GM21528 (cell line): ENCODE data around the gene RNF40.
A peak's percentile ranks its signal among the peaks of the same experiment; 100 is the strongest.

Source experiments
- ATAC-seq: cut with Tn5 transposase; IDR thresholded peaks from one replicate; pipeline ENCODE4 v1.9.1; 2021; ENCODE audit warnings: mild to moderate bottlenecking, moderate library complexity; ENCODE audit not compliant: unreplicated experiment, low FRiP score

The RNF40 gene

GRCh38 chr16:30761928-30762902 is at the start of gene RNF40, which contains the start of gene CFAP119:
RNF40 (plus strand) TSS chr16:30762322; CDS start chr16:30762546, 224 bp downstream.
CFAP119 (minus strand) TSS chr16:30762062; CDS start chr16:30761748, 314 bp downstream.
- ATAC-seq: peak; percentile 86

- no peak for ATAC-seq
Measured at GRCh38 chr16:30715750-30716445, 46.2 kb upstream of the RNF40 start.

- no peak for ATAC-seq
Measured at GRCh38 chr16:30720086-30720485, 42.0 kb upstream of the RNF40 start.

- ATAC-seq: no peak
Measured at GRCh38 chr16:30720694-30721093, 41.4 kb upstream of the RNF40 start.

GRCh38 chr16:30721167-30721566 is 41.0 kb upstream of the RNF40 start:
- ATAC-seq: no peak

GRCh38 chr16:30721606-30722005 is 40.5 kb upstream of the RNF40 start:
- ATAC-seq: no peak

- no peak for ATAC-seq
Measured at GRCh38 chr16:30722443-30722842, 39.7 kb upstream of the RNF40 start.

GRCh38 chr16:30722916-30723315 is 39.2 kb upstream of the RNF40 start:
- no peak for ATAC-seq

GRCh38 chr16:30723725-30724355 is 38.3 kb upstream of the RNF40 start:
- no peak for ATAC-seq

- ATAC-seq: no peak
Measured at GRCh38 chr16:30724641-30725417, 37.3 kb upstream of the RNF40 start.

- no peak for ATAC-seq
Measured at GRCh38 chr16:30725418-30725792, 36.7 kb upstream of the RNF40 start.

- no peak for ATAC-seq
Measured at GRCh38 chr16:30728321-30728720, 33.8 kb upstream of the RNF40 start.

- ATAC-seq: no peak
Measured at GRCh38 chr16:30728899-30729672, 33.0 kb upstream of the RNF40 start.

GRCh38 chr16:30731411-30731810 is 30.7 kb upstream of the RNF40 start:
- no peak for ATAC-seq

- no peak for ATAC-seq
Measured at GRCh38 chr16:30736995-30737793, 24.9 kb upstream of the RNF40 start.

- ATAC-seq: no peak
Measured at GRCh38 chr16:30737794-30738648, 24.1 kb upstream of the RNF40 start.

- no peak for ATAC-seq
Measured at GRCh38 chr16:30738984-30739951, 22.9 kb upstream of the RNF40 start.
